Osteoblast (primary cell): Measurements from ENCODE around the gene CASP4. TPM values are rescaled to one million over a fixed set of nuclear protein-coding genes. Genes with fewer than 3 reads are reported as not detected.

Experiments
- DNase-seq: peaks from one replicate; pipeline ENCODE4 v3.0.0; 2011; ENCODE audit warnings: low spot score, mixed read lengths; ENCODE audit not compliant: insufficient read length; ENCODE audit errors: missing footprints
- H2AFZ ChIP-seq: 2 replicates; pipeline ENCODE4 v1.6.0; 2011; ENCODE audit warnings: mild to moderate bottlenecking, low read length
- H3K27ac ChIP-seq: 2 replicates; pipeline ENCODE4 v1.5.1; 2011; ENCODE audit warnings: mild to moderate bottlenecking, low read depth, low read length, moderate library complexity
- H3K27me3 ChIP-seq: 2 replicates; pipeline ENCODE4 v1.6.0; 2012; ENCODE audit warnings: mild to moderate bottlenecking, control low read depth, inconsistent platforms, low read length, moderate library complexity; ENCODE audit not compliant: insufficient read depth
- H3K36me3 ChIP-seq: 2 replicates; pipeline ENCODE4 v1.5.1; 2011; ENCODE audit warnings: mild to moderate bottlenecking, low read length, control low read depth, moderate library complexity; ENCODE audit not compliant: insufficient read depth
- H3K4me1 ChIP-seq: 2 replicates; pipeline ENCODE4 v1.5.1; 2011; ENCODE audit warnings: mild to moderate bottlenecking, low read length, control low read depth, moderate library complexity; ENCODE audit not compliant: insufficient read depth
- H3K4me2 ChIP-seq: 2 replicates; pipeline ENCODE4 v1.6.0; 2011; ENCODE audit warnings: mild to moderate bottlenecking, low read length; ENCODE audit not compliant: insufficient read depth
- H3K4me3 ChIP-seq: fragments of 200-600 bp; sonication (generic); 3 replicates; pipeline ENCODE4 v1.5.1; 2012; ENCODE audit warnings: mild to moderate bottlenecking, low read length, inconsistent platforms; ENCODE audit not compliant: insufficient read depth
- H3K79me2 ChIP-seq: 2 replicates; pipeline ENCODE4 v1.6.0; 2012; ENCODE audit warnings: mild to moderate bottlenecking, low read length, control low read depth, inconsistent platforms; ENCODE audit not compliant: insufficient read depth
- H3K9me3 ChIP-seq: 2 replicates; pipeline ENCODE4 v1.5.1; 2011; ENCODE audit warnings: low read depth, low read length, control low read depth
- H4K20me1 ChIP-seq: 2 replicates; pipeline ENCODE4 v1.6.0; 2012; ENCODE audit warnings: mild to moderate bottlenecking, low read length, control low read depth; ENCODE audit not compliant: insufficient read depth
- total RNA-seq: library from RNA; depleted of rRNA; stranded (reverse); fragments of >200 nt; gene quantifications from 2 replicates; pipeline ENCODE4 v1.2.3, GENCODE V29; 2012
- TF ChIP-seq, protein P1 (sequence below): IDR thresholded peaks from 2 replicates; pipeline ENCODE4 v1.5.1; 2011; ENCODE audit warnings: mild to moderate bottlenecking, low read depth, low read length, moderate library complexity; ENCODE audit errors: extremely low read depth

The CASP4 gene
- total RNA-seq, 1 donor = 152 TPM

DNA sequence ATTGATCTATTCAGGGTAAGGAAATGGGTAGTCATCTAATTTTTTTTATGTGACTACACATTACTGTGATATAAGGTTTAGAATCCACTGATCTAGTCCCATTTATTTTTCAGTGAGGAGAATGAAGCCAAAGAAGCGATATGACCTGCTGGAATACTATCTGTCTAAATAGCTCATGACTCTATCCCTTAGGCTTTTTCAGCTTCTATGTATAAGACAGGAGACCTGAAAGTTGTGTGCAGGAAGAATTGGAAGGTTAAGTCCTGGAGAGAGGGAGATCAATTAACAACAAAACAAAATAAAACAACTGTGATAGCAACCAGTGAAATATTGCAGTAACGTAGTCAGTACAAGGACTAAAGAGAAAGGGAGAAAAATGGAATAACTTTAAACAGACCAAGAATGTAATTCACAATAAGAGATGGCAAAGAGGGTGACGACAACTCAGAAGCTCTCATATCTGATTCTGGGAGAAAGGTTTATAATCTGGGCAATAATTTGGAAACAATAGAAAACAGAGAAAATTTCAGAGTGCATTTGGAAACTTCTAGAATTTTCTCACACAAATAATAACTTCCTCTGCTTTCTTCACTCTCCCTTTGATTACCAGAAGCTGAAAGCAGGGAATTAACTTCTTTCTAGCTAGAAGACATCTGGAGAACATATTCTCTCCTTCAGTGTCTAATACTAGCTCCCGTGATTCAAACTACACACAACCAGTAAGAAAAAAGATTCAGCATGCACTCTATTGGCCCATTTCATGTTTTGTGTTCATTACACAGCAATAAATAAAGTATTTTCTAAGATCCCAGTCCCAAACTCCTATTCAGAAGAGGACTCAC is 50.9 kb downstream of the CASP4 start:
- no peaks in the 10 kb centered on the region for H3K79me2 ChIP-seq
- H3K4me2 ChIP-seq = peak overlapping the region; percentile 81
- H3K9me3 ChIP-seq = no peaks in the 10 kb centered on the region
- no peaks in the 10 kb centered on the region for H3K27me3 ChIP-seq
- no peaks in the 10 kb centered on the region for H3K36me3 ChIP-seq
- TF ChIP-seq, protein P1, sequence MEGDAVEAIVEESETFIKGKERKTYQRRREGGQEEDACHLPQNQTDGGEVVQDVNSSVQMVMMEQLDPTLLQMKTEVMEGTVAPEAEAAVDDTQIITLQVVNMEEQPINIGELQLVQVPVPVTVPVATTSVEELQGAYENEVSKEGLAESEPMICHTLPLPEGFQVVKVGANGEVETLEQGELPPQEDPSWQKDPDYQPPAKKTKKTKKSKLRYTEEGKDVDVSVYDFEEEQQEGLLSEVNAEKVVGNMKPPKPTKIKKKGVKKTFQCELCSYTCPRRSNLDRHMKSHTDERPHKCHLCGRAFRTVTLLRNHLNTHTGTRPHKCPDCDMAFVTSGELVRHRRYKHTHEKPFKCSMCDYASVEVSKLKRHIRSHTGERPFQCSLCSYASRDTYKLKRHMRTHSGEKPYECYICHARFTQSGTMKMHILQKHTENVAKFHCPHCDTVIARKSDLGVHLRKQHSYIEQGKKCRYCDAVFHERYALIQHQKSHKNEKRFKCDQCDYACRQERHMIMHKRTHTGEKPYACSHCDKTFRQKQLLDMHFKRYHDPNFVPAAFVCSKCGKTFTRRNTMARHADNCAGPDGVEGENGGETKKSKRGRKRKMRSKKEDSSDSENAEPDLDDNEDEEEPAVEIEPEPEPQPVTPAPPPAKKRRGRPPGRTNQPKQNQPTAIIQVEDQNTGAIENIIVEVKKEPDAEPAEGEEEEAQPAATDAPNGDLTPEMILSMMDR = no peak
- H3K27ac ChIP-seq = peak overlapping the region; percentile 56
- peak overlapping the region; percentile 67 for H3K4me3 ChIP-seq
- DNase-seq = no peak
- peaks cover 5% of the 10 kb centered on the region for H3K4me1 ChIP-seq
- peak overlapping the region; percentile 31 for H2AFZ ChIP-seq
- no peaks in the 10 kb centered on the region for H4K20me1 ChIP-seq

DNA sequence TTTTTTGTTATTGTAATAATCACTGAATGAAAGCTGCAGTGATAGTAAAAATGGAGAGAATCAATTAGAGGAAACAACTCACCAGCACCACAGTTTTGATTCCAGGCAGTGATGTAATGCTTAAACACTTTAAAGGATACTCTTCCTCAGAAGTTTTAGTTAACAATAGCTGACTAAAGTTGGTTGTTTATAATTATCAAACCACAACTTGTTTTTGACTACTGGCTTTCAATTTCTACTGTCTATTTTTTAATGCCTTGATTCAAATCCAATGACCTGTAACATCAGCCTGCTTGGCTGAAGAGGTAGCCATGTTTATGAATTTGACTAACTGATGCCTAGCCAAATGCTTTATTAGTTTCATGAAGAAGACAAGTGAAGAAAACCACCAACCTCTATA is 51.9 kb downstream of the CASP4 start:
- H3K27ac ChIP-seq = no peak overlapping the region
- no peaks in the 10 kb centered on the region for H4K20me1 ChIP-seq
- no peaks in the 10 kb centered on the region for H3K9me3 ChIP-seq
- H3K79me2 ChIP-seq = no peaks in the 10 kb centered on the region
- TF ChIP-seq, protein P1 = no peak
- H3K4me1 ChIP-seq = peaks cover 5% of the 10 kb centered on the region
- no peaks in the 10 kb centered on the region for H3K36me3 ChIP-seq
- no peak overlapping the region for H2AFZ ChIP-seq
- no peak overlapping the region for H3K4me2 ChIP-seq
- H3K4me3 ChIP-seq = no peak overlapping the region
- no peaks in the 10 kb centered on the region for H3K27me3 ChIP-seq
- no peak for DNase-seq

DNA sequence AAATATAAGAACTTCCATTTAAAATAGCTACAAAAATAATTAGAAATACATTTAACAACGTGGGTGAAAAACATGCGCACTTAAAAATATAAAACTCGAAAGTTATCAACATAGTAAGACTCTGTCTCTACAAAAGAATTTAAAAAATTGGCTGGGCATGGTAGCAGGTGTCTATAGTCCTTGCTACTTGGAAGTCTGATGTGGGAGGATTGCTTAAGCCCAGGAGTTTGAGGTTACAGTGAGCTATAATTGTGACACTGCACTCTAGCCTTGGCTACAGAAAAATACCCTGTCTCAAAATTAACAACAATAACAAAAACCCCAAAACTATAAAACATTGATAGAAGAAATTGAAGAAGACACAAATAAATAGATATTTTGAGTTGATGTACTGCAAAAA is 56.3 kb downstream of the CASP4 start:
- TF ChIP-seq, protein P1 = no peak
- Histone ChIP-seq H3K4me2 (no peak overlapping the region), H3K27ac (no peak overlapping the region), H3K4me1 (no peaks in the 10 kb centered on the region), H3K9me3 (no peaks in the 10 kb centered on the region), H4K20me1 (no peaks in the 10 kb centered on the region), H3K79me2 (no peaks in the 10 kb centered on the region), H2AFZ (no peak overlapping the region), H3K36me3 (no peaks in the 10 kb centered on the region), H3K27me3 (no peaks in the 10 kb centered on the region), H3K4me3 (no peak overlapping the region)
- DNase-seq = no peak

DNA sequence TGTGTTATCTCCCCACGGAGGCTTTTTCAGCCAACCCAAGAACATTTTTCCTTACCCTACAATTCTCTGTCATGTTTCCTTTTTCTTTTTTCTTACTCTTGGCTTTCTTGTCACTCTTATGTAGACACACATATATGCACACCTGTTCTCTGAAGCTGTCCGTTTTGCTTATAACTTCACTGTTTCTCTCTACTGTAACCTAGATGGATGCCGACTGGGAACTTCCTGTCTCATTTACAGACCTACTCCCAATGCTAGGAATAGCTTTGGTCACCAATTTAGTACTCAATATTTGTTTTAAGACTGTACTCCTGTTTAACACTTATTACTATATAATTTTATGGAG is 60.2 kb downstream of the CASP4 start:
- DNase-seq = no peak
- H3K36me3 ChIP-seq = no peaks in the 10 kb centered on the region
- H3K4me1 ChIP-seq = no peaks in the 10 kb centered on the region
- H3K79me2 ChIP-seq = no peaks in the 10 kb centered on the region
- no peaks in the 10 kb centered on the region for H3K27me3 ChIP-seq
- H3K27ac ChIP-seq = no peak overlapping the region
- H3K4me3 ChIP-seq = no peak overlapping the region
- TF ChIP-seq, protein P1 = no peak
- no peaks in the 10 kb centered on the region for H4K20me1 ChIP-seq
- H3K9me3 ChIP-seq = no peaks in the 10 kb centered on the region
- H3K4me2 ChIP-seq = no peak overlapping the region
- no peak overlapping the region for H2AFZ ChIP-seq
